ENCODE measurements around the gene HEATR5A. TPM values are rescaled to one million over a fixed set of nuclear protein-coding genes. Genes with fewer than 3 reads are reported as not detected.

Gene HEATR5A
- total and polyA plus RNA-seq, 10 of the 15 experiments (the other 5 are each of a cell fraction or from before 2014, with no cell fraction given), result 5.1 to 37.1 (median 13.8) TPM

DNA sequence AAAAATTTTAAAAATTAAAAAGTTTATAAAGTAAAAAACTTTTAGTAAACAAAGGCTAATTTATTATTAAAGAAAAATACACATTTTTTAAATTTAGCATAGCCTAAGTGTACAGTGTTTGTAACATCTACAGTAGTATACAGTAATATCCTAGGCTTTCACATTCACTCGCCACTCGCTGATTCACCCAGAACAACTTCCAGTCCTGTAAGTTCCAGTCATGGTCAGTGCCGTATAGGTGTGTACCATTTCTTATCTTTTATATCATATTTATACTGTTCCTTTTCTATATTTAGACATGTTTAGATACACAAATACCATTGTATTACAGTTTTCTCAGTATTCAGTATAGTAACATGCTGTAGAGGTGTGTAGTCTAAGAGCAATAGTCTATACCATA, 28.9 kb downstream of the HEATR5A start:
- no peaks in the 10 kb centered on the region for H3K9me3 ChIP-seq (replicated peaks; ENCODE audit: control insufficient read depth, insufficient read depth, low read length)
- FAIRE-seq, result no peak
- H4K20me1 ChIP-seq (ENCODE audit: control insufficient read depth, insufficient read depth), result no peaks in the 10 kb centered on the region
- ChIA-PET POLR2A (no interaction called here), CTCF (interaction anchor here (2.1 kb wide), 1 partner anchor 14 kb away, joined by 6 read pairs; no protein-coding TSS in a partner anchor), SMC1A (ENCODE audit: uncharacterized antibody, unreplicated experiment) (interaction anchor here (1.2 kb wide), 1 partner anchor 66 kb away, joined by 3 read pairs; the partner anchor contains the start of gene DTD2), RAD21 (ENCODE audit: unreplicated experiment) (no interaction called here)
- no peaks in the 10 kb centered on the region for H3K27me3 ChIP-seq (replicated peaks in 1 of 2; ENCODE audit: control insufficient read depth in 2 of 2, insufficient read depth in 2 of 2, low read length in 1 of 2)
- H3K4me2 ChIP-seq (ENCODE audit: control insufficient read depth, insufficient read depth), result no peak overlapping the region
- ATAC-seq, result no peak
- peaks cover 0 to 4% of the 10 kb centered on the region in 2 experiments; a peak in 1 of 4 replicates for H3K36me3 ChIP-seq (ENCODE audit: control insufficient read depth in 2 of 2, insufficient read depth in 2 of 2, low read length in 1 of 2)
- DNase-seq (ENCODE audit: low read depth, low spot score), result no peak
- H2AFZ ChIP-seq (ENCODE audit: control insufficient read depth, low read depth, low read length), result no peak overlapping the region
- in situ Hi-C loops (cut with MboI), result no loop called here
- H3K4me3 ChIP-seq, result no peak overlapping the region
- intact Hi-C loops (cut with micrococcal nuclease; ENCODE audit: unreplicated experiment), result no loop called here
- no peak overlapping the region for H3K9ac ChIP-seq (ENCODE audit: control insufficient read depth, insufficient read depth, low read length)
- H3K27ac ChIP-seq (ENCODE audit: control insufficient read depth, insufficient read depth), result no peak overlapping the region
- 100% methylated on average over 3 of the region's 3 CpGs for WGBS (ENCODE audit: insufficient coverage, insufficient replicate concordance, low lambda C conversion rate, missing lambda C conversion rate)
- TF ChIP-seq LARP7 (IDR thresholded peaks at IDR 0.05), result no peak
- no peak for TF ChIP-seq PAX5 (IDR thresholded peaks at IDR 0.05; ENCODE audit: borderline replicate concordance, low read depth, low read length)
- no peak for TF ChIP-seq STAT1 (conservative IDR thresholded peaks at IDR 0.05)
- no peak for TF ChIP-seq MYC (IDR thresholded peaks at IDR 0.05; ENCODE audit: insufficient read depth, insufficient read length, insufficient replicate concordance, low read length, severe bottlenecking)
- TF ChIP-seq ZBTB40 (IDR thresholded peaks at IDR 0.05; ENCODE audit: borderline replicate concordance), result no peak
- TF ChIP-seq BHLHE40 (IDR thresholded peaks at IDR 0.05; ENCODE audit: borderline replicate concordance in 1 of 2, low read depth in 2 of 2, low read length in 1 of 2), result no peak
- TF ChIP-seq MTA2 (IDR thresholded peaks at IDR 0.05; ENCODE audit: low read depth), result no peak
- TF ChIP-seq CBFB (IDR thresholded peaks at IDR 0.05; ENCODE audit: low read depth), result no peak
- no peak for TF ChIP-seq SMARCA5 (IDR thresholded peaks at IDR 0.05)
- TF ChIP-seq FOXK2 (IDR thresholded peaks at IDR 0.05), result no peak
- TF ChIP-seq HCFC1 (IDR thresholded peaks at IDR 0.05; ENCODE audit: low read length), result no peak
- no peak for TF ChIP-seq HSF1 (IDR thresholded peaks at IDR 0.05; ENCODE audit: low read depth, low read length)
- TF ChIP-seq IKZF2 (IDR thresholded peaks at IDR 0.05), result no peak
- no peak for TF ChIP-seq ATF3 (IDR thresholded peaks at IDR 0.05; ENCODE audit: borderline replicate concordance, extremely low read depth, low read depth, low read length)
- no peak for TF ChIP-seq SMAD1 (IDR thresholded peaks at IDR 0.05; ENCODE audit: low read depth, partially characterized antibody)
- TF ChIP-seq HDAC6 (IDR thresholded peaks at IDR 0.05; ENCODE audit: unreplicated experiment), result no peak
- BruUV-seq (replicated peaks), result no TSS peak
- H3K79me2 ChIP-seq (ENCODE audit: control insufficient read depth, insufficient read depth, low read length), result no peaks in the 10 kb centered on the region
- H3K4me1 ChIP-seq (ENCODE audit: control insufficient read depth, insufficient read depth, low read length), result peaks cover 7% of the 10 kb centered on the region; the same call in 1 of the 2 replicates
